DND-41 (cell line): ENCODE data around the gene SPECC1.

Experiments
- ATAC-seq: fragments of 200-7000 bp; cut with Tn5 transposase; 3 replicates; pipeline ENCODE4 v1.9.1; 2021; ENCODE audit warnings: low read depth; ENCODE audit not compliant: insufficient read depth
- DNase-seq: peaks from one replicate; pipeline ENCODE4 v3.0.0-alpha.2; 2020
- H2AFZ ChIP-seq: 2 replicates; pipeline ENCODE4 v1.6.0; 2012; ENCODE audit warnings: low read depth, low read length
- H3K27ac ChIP-seq: 2 replicates; pipeline ENCODE4 v1.5.1; 2012; ENCODE audit warnings: low read length, inconsistent platforms
- H3K27me3 ChIP-seq: fragments of 200-600 bp; sonication (generic); 2 replicates; pipeline ENCODE4 v1.6.0; 2012; ENCODE audit warnings: low read length, mild to moderate bottlenecking, inconsistent platforms; ENCODE audit not compliant: insufficient read depth, poor library complexity
- H3K36me3 ChIP-seq: 2 replicates; pipeline ENCODE4 v1.5.1; 2012; ENCODE audit warnings: low read length, inconsistent platforms; ENCODE audit not compliant: insufficient read depth
- H3K4me1 ChIP-seq: 2 replicates; pipeline ENCODE4 v1.5.1; 2012; ENCODE audit warnings: mild to moderate bottlenecking, low read length; ENCODE audit not compliant: insufficient read depth
- H3K4me2 ChIP-seq: 2 replicates; pipeline ENCODE4 v1.6.0; 2012; ENCODE audit warnings: mild to moderate bottlenecking, moderate library complexity, low read length, inconsistent platforms; ENCODE audit not compliant: insufficient read depth
- H3K4me3 ChIP-seq, 2 experiments: fragments of 200-600 bp in 1 of 2; shearing (Covaris generic) in 1 of 2; 2 replicates each; pipeline ENCODE4 v1.5.1; 2012 to 2016; ENCODE audit warnings: inconsistent platforms in 2 of 2, low read length in 2 of 2, mild to moderate bottlenecking in 2 of 2, low read depth in 1 of 2, moderate library complexity in 1 of 2
- H3K79me2 ChIP-seq: 2 replicates; pipeline ENCODE4 v1.6.0; 2012; ENCODE audit warnings: low read length, inconsistent platforms; ENCODE audit not compliant: insufficient read depth
- H3K9ac ChIP-seq: 2 replicates; pipeline ENCODE4 v1.6.0; 2012; ENCODE audit warnings: low read depth, mild to moderate bottlenecking, inconsistent platforms, low read length, moderate library complexity
- H3K9me3 ChIP-seq: 2 replicates; pipeline ENCODE4 v1.5.1; 2012; ENCODE audit warnings: low read length, moderate library complexity, mild to moderate bottlenecking, inconsistent platforms; ENCODE audit not compliant: insufficient read depth, severe bottlenecking
- H4K20me1 ChIP-seq: 2 replicates; pipeline ENCODE4 v1.6.0; 2012; ENCODE audit warnings: low read length; ENCODE audit not compliant: insufficient read depth
- CTCF ChIP-seq: IDR thresholded peaks from 2 replicates; pipeline ENCODE4 v1.5.1; 2012; ENCODE audit warnings: borderline replicate concordance, low read length, moderate library complexity, mild to moderate bottlenecking; ENCODE audit not compliant: poor library complexity, severe bottlenecking; ENCODE audit errors: extremely low read depth
- EZH2 ChIP-seq: IDR thresholded peaks from 3 replicates; pipeline ENCODE4 v1.6.1; 2012; ENCODE audit warnings: borderline replicate concordance, low read depth, mild to moderate bottlenecking, moderate library complexity, low read length, inconsistent platforms; ENCODE audit not compliant: severe bottlenecking

Gene SPECC1

DNA sequence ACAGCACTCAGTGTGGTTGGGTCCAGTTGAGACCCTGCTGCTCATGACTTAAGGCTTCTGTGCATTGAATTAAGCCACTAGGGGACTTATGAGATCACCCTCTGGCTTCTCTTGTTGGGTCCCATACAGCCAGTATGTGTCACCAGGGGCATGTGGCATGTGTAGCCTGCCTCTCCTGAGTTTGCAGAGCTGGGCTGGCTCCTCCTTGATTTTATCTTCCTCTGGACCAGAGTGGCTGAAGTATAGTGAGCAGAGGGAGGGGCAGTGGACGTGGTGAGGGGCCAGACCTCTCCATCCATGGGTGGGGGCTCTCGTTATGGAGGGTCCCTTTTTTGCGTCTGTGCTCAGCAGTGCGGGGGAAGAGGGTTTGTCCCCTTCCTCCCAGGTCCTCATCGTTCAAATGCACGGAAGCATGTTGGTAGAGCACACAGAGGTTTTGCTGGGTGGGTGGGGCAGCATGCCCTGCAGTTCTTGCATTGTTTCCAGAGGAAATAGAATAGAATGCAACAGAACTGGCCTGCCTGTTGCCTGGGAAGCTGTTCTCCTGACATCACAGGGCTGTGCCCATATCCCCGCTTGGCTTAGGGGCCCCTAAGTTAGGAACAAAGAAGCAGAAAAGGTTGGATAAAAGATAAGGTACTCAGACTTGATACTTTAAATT lies 77.4 kb downstream of the SPECC1 start:
- Histone ChIP-seq H3K9me3 (no peaks in the 10 kb centered on the region), H3K4me3 (no peak overlapping the region), H3K36me3 (no peaks in the 10 kb centered on the region), H3K27ac (no peak overlapping the region), H3K9ac (no peak overlapping the region), H3K4me1 (no peaks in the 10 kb centered on the region), H2AFZ (no peak overlapping the region), H3K4me2 (no peak overlapping the region), H3K27me3 (peaks cover 3% of the 10 kb centered on the region), H3K79me2 (no peaks in the 10 kb centered on the region), H4K20me1 (no peaks in the 10 kb centered on the region)
- TF ChIP-seq CTCF (no peak), EZH2 (no peak)
- no peak for ATAC-seq
- DNase-seq, result no peak

DNA sequence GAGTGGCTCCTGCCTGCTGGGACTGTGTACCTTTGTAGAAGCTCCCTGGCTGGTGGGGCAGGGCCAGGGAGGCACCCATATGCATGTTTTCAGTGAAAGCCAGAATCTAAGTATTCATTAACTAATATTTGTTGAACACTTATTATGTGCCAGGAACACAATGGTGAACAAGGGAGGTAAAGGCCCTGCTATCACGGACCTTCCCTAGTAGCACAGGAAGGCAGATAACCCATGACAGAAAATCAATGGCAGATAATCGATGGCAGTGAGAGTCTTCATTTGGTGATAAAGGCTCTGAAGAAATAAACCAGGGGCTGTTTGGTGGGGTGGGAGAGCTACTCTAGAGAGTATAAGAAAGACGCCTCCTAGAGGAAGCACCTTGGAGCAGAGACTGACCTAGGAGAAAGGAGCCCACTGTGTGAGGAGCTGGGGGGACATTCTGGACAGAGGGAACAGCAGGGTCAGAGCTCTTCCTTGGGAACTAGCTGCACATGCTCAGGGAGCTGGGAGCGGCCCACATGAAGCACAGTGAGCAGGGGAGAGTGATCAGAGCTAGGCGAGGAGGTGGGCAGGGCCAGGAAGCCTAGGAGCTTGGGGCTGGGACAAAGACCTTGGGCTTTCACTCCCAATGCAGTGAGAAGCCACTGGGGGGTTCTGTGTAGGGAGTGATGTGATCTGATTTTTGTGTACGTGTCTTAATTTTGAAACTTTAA lies 78.5 kb downstream of the SPECC1 start:
- no peaks in the 10 kb centered on the region for H4K20me1 ChIP-seq
- H3K36me3 ChIP-seq, result no peaks in the 10 kb centered on the region
- H3K4me2 ChIP-seq, result no peak overlapping the region
- H2AFZ ChIP-seq, result no peak overlapping the region
- peaks cover 5% of the 10 kb centered on the region for H3K27me3 ChIP-seq
- H3K4me1 ChIP-seq, result no peaks in the 10 kb centered on the region
- H3K9ac ChIP-seq, result no peak overlapping the region
- H3K27ac ChIP-seq, result no peak overlapping the region
- ATAC-seq (no peak), DNase-seq (no peak)
- no peaks in the 10 kb centered on the region for H3K9me3 ChIP-seq
- TF ChIP-seq CTCF (no peak), EZH2 (no peak)
- H3K79me2 ChIP-seq, result no peaks in the 10 kb centered on the region
- no peak overlapping the region for H3K4me3 ChIP-seq

DNA sequence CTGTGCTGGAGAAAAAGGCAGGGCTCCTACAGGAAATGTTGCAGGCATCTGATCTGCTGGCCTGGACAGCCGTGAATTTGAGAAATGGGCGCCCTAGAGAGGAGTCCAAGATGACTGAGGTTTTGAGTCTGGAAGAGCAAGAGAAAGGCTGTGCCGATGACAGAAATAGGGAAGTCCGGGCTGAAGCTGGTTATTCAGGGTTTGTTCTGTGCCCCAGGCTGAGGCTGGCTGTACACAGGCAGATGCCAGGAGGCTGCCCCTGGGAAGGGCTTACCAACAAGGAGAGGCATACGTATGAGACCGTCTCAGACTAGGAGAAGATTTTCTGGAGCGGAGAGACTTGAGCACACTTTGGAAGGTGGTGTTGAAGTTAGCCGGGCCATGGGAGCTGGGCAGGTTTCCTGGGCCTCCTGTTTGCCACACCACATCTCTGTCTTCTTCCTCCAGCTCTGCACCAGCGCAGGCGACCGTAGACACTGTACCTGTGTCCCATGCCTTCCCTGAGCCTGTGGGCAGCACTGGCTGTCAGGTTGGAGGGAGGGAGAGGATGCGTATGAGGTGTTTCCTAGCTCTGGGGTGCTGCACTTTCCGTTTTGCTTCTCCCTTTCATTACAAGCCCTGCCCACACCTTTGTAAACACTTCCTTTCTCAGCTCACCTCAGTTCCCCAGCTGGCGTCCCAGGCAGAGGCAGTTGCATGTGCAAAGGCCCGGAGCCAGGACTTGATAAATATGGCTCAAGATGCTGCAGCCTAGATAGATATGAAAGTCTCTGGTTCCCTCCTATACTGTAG lies 80.8 kb downstream of the SPECC1 start:
- Histone ChIP-seq H2AFZ (no peak overlapping the region), H3K4me1 (no peaks in the 10 kb centered on the region), H3K4me3 (no peak overlapping the region), H3K27me3 (peaks cover 8% of the 10 kb centered on the region), H3K9ac (no peak overlapping the region), H3K79me2 (no peaks in the 10 kb centered on the region), H4K20me1 (no peaks in the 10 kb centered on the region), H3K9me3 (no peaks in the 10 kb centered on the region), H3K27ac (no peak overlapping the region), H3K36me3 (no peaks in the 10 kb centered on the region), H3K4me2 (no peak overlapping the region)
- DNase-seq, result no peak
- no peak for TF ChIP-seq CTCF
- no peak for TF ChIP-seq EZH2
- no peak for ATAC-seq
